RWPE1 (cell line): ENCODE results near the gene GBGT1.

ENCODE experiments used
- CTCF ChIA-PET: fragments of 350-600 bp; sonication (Branson Sonifier 250); formaldehyde crosslinking; extraction: SDS; loops from one replicate; lab custom pipeline; 2021; lab: Yijun Ruan, JAX
- POLR2A ChIA-PET: fragments of 400-600 bp; formaldehyde crosslinking; extraction: SDS; loops from one replicate; lab custom pipeline; 2020; ENCODE audit warnings: antibody characterized with exemption; ENCODE audit not compliant: low non-redundant PET; lab: Yijun Ruan, JAX
- DNase-seq: peaks from one replicate; pipeline ENCODE4 v3.0.0; 2012; ENCODE audit warnings: low spot score
- H3K27ac ChIP-seq: fragments of 450-650 bp; 2 replicates; pipeline ENCODE4 v1.5.1; 2017
- TF ChIP-seq, protein P1 (sequence below): fragments of 450-650 bp; conservative IDR thresholded peaks from 2 replicates; pipeline ENCODE4 v1.5.1; 2017; ENCODE audit warnings: low read depth, mild to moderate bottlenecking

The GBGT1 gene

DNA sequence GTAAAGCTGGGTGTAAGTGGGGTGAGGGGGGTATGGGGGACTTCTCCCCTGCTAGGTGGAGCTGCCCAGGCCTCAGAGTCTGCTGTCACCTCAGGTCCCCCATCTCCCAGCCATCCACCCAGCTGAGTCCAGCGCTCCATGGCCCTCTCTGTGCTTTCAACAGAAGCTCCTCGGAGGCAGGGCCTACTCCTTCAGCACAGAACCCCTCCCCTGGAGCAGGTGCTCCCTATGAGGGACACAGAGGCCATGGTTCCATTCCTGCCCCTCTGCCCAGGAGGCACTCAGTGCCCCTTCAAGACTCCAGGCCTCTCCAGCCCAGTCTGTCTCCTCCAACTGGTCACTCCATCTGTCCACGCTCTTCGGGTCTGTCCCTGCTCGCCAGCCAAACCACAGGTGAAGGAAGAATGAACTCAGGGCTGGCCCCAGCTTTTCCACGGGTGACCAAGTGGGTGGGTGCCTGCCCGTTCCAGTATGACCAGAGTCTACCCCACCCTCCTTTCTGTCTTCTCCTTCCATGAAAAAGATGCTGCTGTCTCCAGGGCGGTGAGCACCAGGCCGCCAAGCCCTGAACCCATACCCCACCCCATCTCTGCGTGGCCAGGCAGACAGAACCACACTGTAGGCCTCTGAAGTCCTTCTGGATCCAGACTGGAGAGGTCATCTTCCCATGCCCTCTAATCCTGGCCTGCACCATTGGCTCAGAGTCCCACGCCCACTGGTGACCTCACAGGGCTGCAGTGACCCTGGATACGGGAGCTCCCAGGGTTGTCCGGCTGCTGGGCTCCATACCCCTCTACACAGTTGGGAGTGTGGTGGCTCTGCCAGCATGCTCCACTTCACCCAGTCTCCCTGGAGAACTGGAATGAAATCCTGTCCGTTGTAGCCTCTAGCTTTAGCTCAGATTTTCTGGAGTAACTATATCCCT is 11.9 kb downstream of the GBGT1 start:
- TF ChIP-seq, protein P1, sequence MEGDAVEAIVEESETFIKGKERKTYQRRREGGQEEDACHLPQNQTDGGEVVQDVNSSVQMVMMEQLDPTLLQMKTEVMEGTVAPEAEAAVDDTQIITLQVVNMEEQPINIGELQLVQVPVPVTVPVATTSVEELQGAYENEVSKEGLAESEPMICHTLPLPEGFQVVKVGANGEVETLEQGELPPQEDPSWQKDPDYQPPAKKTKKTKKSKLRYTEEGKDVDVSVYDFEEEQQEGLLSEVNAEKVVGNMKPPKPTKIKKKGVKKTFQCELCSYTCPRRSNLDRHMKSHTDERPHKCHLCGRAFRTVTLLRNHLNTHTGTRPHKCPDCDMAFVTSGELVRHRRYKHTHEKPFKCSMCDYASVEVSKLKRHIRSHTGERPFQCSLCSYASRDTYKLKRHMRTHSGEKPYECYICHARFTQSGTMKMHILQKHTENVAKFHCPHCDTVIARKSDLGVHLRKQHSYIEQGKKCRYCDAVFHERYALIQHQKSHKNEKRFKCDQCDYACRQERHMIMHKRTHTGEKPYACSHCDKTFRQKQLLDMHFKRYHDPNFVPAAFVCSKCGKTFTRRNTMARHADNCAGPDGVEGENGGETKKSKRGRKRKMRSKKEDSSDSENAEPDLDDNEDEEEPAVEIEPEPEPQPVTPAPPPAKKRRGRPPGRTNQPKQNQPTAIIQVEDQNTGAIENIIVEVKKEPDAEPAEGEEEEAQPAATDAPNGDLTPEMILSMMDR, result no peak

DNA sequence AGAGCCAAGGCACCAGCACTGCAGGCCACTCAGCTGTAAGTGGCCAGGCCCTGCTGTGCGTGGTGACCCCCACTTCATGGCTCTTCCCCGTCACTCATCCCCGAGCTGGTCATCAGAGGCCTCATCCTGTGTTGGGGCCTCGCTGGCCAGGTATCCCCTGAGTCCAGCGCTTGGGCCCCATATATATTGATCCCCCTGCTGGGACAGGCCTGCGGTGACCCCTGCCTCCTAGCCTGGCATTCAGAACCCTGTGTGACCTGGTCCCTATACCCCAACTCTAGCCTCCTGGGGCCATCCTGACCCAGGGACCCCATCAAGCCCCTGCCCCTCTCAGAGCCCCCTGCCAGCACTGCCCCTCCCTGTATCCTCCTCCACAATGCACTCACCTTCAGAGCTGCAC is 12.7 kb downstream of the GBGT1 start:
- ChIA-PET POLR2A (no interaction called here), CTCF (interaction anchor here (0.6 to 1.2 kb wide), 3 partner anchors 10 to 102 kb away, joined by 3 to 4 read pairs (median 4); no protein-coding TSS in a partner anchor)

More for the DNA sequence above, 11.9 kb downstream of the GBGT1 start:
- no peak for DNase-seq
- H3K27ac ChIP-seq, result no peak overlapping the region
- POLR2A ChIA-PET, result no interaction called here
- CTCF ChIA-PET, result interaction anchor here (0.8 to 1.2 kb wide), 3 partner anchors 9 to 103 kb away, joined by 3 to 4 read pairs (median 3); no protein-coding TSS in a partner anchor

DNA sequence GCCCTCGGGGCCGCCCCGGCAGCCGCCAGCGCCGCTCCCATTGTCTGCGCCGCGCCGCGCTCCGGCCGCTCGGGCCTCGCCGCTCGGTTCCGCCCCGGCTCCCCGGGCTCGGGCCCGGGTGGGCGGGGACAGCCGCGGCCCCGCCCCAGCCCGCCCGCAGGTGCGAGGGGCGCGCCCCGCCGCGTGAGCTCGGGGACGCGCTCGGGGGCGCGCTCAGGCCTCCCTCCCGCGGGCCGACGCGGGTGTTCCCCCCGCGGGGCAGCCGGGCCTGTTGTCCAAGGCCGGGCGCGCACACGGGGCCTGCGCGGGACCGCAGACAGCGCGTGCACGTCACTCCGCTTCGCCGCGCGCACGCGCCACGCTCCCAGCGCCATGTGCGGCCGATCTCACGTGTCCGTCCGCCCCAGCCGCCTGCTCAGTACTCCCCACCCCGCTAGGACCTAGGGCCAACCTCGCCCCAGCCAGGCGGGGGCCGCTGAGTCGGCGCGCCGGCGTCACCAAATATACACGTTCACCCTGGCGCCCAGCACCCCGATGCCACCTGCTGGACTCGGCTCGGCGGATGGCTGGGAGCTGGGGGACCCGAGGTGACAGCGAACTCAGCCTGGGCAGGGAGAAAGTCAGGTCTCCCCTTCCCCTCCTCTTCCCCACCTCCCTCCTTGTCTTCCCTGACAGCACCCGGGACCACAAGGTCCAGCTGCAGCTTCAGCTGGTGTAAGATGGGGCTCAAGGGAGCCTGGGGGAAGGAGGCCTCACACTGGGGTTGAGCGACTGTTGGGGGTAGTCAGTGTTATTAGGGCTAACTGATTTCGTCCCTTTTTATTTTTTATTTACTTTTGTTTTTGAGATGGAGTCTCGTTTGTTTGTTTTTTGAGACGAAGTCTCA is 14.3 kb downstream of the GBGT1 start:
- POLR2A ChIA-PET, result interaction anchor here (1.1 to 1.5 kb wide), 5 partner anchors 14 to 119 kb away, joined by 3 to 6 read pairs (median 4); partner anchors contain the start of gene GTF3C5
- TF ChIP-seq, protein P1, result peak; percentile 61
- DNase-seq, result peak; percentile 98
- CTCF ChIA-PET, result interaction anchor here (0.5 to 1.9 kb wide), 9 partner anchors 12 to 412 kb away, joined by 3 to 9 read pairs (median 3); partner anchors contain the start of gene GFI1B
- H3K27ac ChIP-seq, result peak overlapping the region; percentile 94

More for the DNA sequence above, 12.7 kb downstream of the GBGT1 start:
- TF ChIP-seq, protein P1, result no peak
- H3K27ac ChIP-seq, result peak overlapping the region; percentile 94; the same call in 1 of the 2 replicates
- DNase-seq, result no peak

DNA sequence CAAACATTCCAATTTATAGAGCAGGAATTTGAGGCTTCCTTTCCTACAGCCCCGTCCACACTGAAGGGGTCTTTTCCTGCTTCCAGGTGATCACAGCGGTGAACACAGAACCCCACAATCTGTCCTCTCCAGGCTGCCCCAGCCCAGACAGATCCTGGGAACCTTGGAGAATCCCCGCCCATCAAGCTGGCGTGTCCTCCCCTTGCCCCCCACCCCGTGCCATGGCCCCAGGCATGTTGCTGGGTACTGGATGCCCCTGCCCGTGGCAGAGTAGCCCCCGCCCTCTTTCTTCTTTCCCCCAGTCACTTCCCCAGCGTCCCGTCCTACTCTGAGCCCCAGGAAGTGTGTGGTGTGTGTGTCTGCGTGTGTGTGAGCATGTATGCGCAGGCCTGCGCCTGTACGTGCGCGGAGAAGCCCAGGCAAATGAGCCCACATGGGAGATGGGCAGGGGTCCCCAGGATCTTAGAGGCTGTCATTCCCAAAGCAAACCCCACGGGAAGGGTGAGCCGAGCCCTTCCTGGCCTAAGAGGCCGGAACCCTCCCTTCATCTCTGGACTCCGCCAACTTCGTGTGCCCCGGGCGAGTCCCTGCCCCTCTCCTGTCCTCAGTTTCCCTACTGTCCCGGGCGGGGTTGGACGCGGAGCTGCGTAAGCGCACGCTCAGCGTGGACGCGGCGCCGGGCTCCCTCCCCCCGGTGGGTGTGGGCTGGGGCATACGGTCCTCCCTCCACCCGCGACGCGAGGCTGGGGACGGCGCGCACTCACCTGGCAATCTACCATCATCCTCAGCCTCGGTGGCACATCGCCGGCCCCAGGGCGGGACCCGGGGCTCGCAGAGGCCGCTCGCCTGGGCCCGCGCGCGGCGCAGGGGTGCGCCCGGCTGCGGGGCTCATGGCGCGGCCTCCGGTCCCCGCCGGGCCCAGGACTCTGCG is 15.2 kb downstream of the GBGT1 start:
- ChIA-PET POLR2A (interaction anchor here (1.0 to 1.5 kb wide), 5 partner anchors 13 to 118 kb away, joined by 3 to 6 read pairs (median 3); partner anchors contain the start of gene GTF3C5), CTCF (interaction anchor here (0.6 to 3.1 kb wide), 30 partner anchors 9 to 390 kb away, joined by 3 to 33 read pairs (median 4); partner anchors contain the start of genes GFI1B and GTF3C5)
- H3K27ac ChIP-seq, result peak overlapping the region; percentile 94
- peak; percentile 71 for DNase-seq
- TF ChIP-seq, protein P1, result no peak

DNA sequence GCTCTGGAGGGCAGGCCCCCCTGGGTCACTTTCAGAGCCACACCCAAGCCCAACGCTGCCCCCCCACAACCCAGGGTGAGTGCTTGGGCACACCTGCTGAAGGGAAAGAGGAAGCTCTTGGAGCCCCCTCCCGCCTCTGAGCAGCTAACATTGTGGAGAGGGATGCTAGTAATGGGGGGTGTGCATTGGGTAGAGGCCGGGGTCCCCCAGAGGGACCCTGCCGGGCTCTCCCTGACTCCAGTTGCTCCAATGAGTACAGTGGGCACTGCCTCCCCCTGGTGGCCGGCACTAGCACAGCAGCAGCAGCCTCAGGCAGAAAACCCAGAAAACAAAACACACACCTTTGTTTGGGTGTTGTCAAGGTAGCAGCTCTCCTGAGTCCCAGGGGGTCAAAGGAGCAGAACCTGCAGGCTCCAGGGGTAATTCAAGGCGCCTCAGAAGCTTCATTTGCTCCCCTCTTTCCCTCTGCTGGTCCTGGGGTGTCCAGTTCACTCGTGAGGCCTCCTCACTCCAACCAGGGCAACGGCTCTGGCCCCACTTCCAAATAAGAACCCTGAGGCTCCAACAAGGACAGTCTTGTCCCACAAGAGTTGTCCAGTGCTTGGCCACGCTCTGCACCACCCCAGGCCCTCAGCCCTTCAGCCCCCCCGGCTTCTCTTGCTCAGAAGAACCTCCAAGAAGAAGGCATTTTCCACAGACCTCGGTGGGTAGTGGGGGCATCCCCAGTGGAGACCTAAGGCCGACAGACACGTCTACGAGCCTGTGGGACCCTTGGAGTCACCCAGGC is 16.1 kb downstream of the GBGT1 start:
- TF ChIP-seq, protein P1, result peak; percentile 100
- peak overlapping the region; percentile 94 for H3K27ac ChIP-seq
- POLR2A ChIA-PET, result interaction anchor here (1.0 kb wide), 1 partner anchor 14 kb away, joined by 3 read pairs; no protein-coding TSS in a partner anchor
- CTCF ChIA-PET, result interaction anchor here (0.6 to 3.1 kb wide), 35 partner anchors 10 to 389 kb away, joined by 3 to 33 read pairs (median 4); partner anchors contain the start of genes GFI1B and GTF3C5
- peak; percentile 92 for DNase-seq
